Astrocyte (in vitro differentiated cells and primary cell): Measurements from ENCODE around the gene DPP4. TPM values are rescaled to one million over a fixed set of nuclear protein-coding genes. Genes with fewer than 3 reads are reported as not detected.
A peak's percentile ranks its signal among the peaks of the same experiment; 100 is the strongest.

Experiments used
- DNase-seq: peaks from one replicate; pipeline ENCODE4 v3.0.0-alpha.2; 2010; ENCODE audit warnings: low read depth
- FAIRE-seq: peaks from 2 replicates; lab custom pipeline; 2011; peaks lifted over from hg19 to GRCh38; lab: Jason Lieb, UNC
- H2AFZ ChIP-seq: 2 replicates; pipeline ENCODE4 v1.6.0; 2012; ENCODE audit warnings: low read depth, low read length, inconsistent platforms
- H3K27ac ChIP-seq: 2 replicates; pipeline ENCODE4 v1.5.1; 2011; ENCODE audit warnings: low read depth, low read length, inconsistent platforms
- H3K27me3 ChIP-seq: 2 replicates; pipeline ENCODE4 v1.6.0; 2011; ENCODE audit warnings: low read length, inconsistent platforms; ENCODE audit not compliant: insufficient read depth
- H3K36me3 ChIP-seq: 2 replicates; pipeline ENCODE4 v1.5.1; 2011; ENCODE audit warnings: low read length, inconsistent platforms; ENCODE audit not compliant: insufficient read depth
- H3K4me1 ChIP-seq: 2 replicates; pipeline ENCODE4 v1.5.1; 2011; ENCODE audit warnings: low read length, inconsistent platforms; ENCODE audit not compliant: insufficient read depth
- H3K4me2 ChIP-seq: 2 replicates; pipeline ENCODE4 v1.6.0; 2012; ENCODE audit warnings: low read length, inconsistent platforms
- H3K4me3 ChIP-seq: 2 replicates; pipeline ENCODE4 v1.5.1; 2011; ENCODE audit warnings: low read depth, mild to moderate bottlenecking, low read length, inconsistent platforms; ENCODE audit not compliant: insufficient read depth
- H3K79me2 ChIP-seq: 2 replicates; pipeline ENCODE4 v1.6.0; 2012; ENCODE audit warnings: mild to moderate bottlenecking, low read length, inconsistent platforms; ENCODE audit not compliant: insufficient read depth
- H3K9ac ChIP-seq: 2 replicates; pipeline ENCODE4 v1.6.0; 2012; ENCODE audit warnings: mild to moderate bottlenecking, low read length, inconsistent platforms
- H3K9me3 ChIP-seq: 2 replicates; pipeline ENCODE4 v1.5.1; 2012; ENCODE audit warnings: low read depth, mild to moderate bottlenecking, low read length, inconsistent platforms; ENCODE audit not compliant: insufficient read depth
- H4K20me1 ChIP-seq: 2 replicates; pipeline ENCODE4 v1.6.0; 2012; ENCODE audit warnings: low read length, inconsistent platforms; ENCODE audit not compliant: insufficient read depth
- H3K27ac Mint-ChIP-seq: one replicate; pipeline ENCODE4 v1.8.0; 2021; ENCODE audit warnings: mild to moderate bottlenecking, mixed read lengths; ENCODE audit not compliant: unreplicated experiment
- H3K27me3 Mint-ChIP-seq: one replicate; pipeline ENCODE4 v1.8.0; 2021; ENCODE audit warnings: low read depth, mixed read lengths; ENCODE audit not compliant: unreplicated experiment
- H3K36me3 Mint-ChIP-seq: one replicate; pipeline ENCODE4 v1.8.0; 2021; ENCODE audit warnings: low read depth, mixed read lengths; ENCODE audit not compliant: unreplicated experiment
- H3K4me1 Mint-ChIP-seq: one replicate; pipeline ENCODE4 v1.8.0; 2021; ENCODE audit warnings: low read depth, mixed read lengths; ENCODE audit not compliant: unreplicated experiment
- H3K4me3 Mint-ChIP-seq: one replicate; pipeline ENCODE4 v1.8.0; 2021; ENCODE audit warnings: mild to moderate bottlenecking, moderate library complexity, mixed read lengths; ENCODE audit not compliant: unreplicated experiment
- H3K9me3 Mint-ChIP-seq: one replicate; pipeline ENCODE4 v1.8.0; 2021; ENCODE audit warnings: mild to moderate bottlenecking, mixed read lengths; ENCODE audit not compliant: unreplicated experiment
- EZH2 ChIP-seq: IDR thresholded peaks from 2 replicates; pipeline ENCODE4 v1.6.1; 2012; ENCODE audit warnings: mild to moderate bottlenecking, low read length, inconsistent platforms; ENCODE audit not compliant: insufficient read depth
- total RNA-seq: library from RNA; stranded (reverse); gene quantifications from 2 replicates; pipeline ENCODE4 v1.2.1, GENCODE V29; 2021
- TF ChIP-seq, protein P1 (sequence below): IDR thresholded peaks from 2 replicates; pipeline ENCODE4 v1.5.1; 2011; ENCODE audit warnings: low read depth, mild to moderate bottlenecking, inconsistent platforms, low read length, moderate library complexity; ENCODE audit not compliant: insufficient read depth

The DPP4 gene
- total RNA-seq, 1 donor from 2014 or later = 5.3 TPM

DNA sequence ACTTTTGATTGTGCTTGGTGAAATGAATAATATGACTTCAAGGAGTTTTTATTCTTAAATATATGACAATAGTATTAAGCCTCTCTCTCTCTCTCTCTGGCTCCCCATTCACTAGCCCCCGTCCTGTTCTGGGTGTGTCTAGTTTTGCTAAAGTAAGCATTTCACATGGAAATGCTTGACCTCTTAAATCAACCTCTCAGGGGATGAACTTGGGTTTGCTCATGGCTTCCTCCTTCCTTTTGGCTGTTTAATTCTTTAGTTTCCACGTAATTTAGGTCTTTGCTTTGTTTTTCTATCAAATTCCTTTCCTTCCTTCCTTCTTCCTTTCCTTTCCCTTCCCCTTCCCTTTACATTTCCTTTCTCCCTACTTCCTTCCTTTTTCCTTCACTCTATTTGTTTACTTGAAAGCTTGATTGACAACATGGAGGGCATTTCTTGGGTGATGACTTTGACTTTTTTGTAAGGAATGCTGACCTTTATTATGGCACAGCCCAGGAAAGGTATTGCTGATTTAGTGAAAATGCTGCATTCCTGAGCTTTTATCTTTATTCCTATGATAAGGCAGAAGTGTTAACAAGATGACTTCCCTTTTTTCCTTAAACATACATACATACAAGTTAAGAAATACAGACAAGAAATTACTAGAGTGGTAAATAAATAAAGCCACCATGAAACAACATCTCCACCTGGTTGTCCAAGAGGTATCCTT is 3.6 kb downstream of the DPP4 start:
- DNase-seq (no peak), FAIRE-seq (no peak)
- Histone ChIP-seq H3K4me3 (no peak overlapping the region), H3K9ac (no peak overlapping the region), H3K79me2 (no peaks in the 10 kb centered on the region), H3K36me3 (no peaks in the 10 kb centered on the region), H3K4me1 (peaks cover 19% of the 10 kb centered on the region), H3K9me3 (no peaks in the 10 kb centered on the region), H3K27ac (no peak overlapping the region), H3K27me3 (no peaks in the 10 kb centered on the region), H3K4me2 (no peak overlapping the region), H4K20me1 (no peaks in the 10 kb centered on the region), H2AFZ (no peak overlapping the region)
- Mint-ChIP-seq H3K4me3 (peak overlapping the region; percentile 9), H3K4me1 (peaks cover 43% of the 10 kb centered on the region), H3K27me3 (peaks cover 2% of the 10 kb centered on the region), H3K36me3 (no peaks in the 10 kb centered on the region), H3K9me3 (no peaks in the 10 kb centered on the region), H3K27ac (peak overlapping the region; percentile 4)
- no peak for TF ChIP-seq EZH2
- TF ChIP-seq, protein P1, sequence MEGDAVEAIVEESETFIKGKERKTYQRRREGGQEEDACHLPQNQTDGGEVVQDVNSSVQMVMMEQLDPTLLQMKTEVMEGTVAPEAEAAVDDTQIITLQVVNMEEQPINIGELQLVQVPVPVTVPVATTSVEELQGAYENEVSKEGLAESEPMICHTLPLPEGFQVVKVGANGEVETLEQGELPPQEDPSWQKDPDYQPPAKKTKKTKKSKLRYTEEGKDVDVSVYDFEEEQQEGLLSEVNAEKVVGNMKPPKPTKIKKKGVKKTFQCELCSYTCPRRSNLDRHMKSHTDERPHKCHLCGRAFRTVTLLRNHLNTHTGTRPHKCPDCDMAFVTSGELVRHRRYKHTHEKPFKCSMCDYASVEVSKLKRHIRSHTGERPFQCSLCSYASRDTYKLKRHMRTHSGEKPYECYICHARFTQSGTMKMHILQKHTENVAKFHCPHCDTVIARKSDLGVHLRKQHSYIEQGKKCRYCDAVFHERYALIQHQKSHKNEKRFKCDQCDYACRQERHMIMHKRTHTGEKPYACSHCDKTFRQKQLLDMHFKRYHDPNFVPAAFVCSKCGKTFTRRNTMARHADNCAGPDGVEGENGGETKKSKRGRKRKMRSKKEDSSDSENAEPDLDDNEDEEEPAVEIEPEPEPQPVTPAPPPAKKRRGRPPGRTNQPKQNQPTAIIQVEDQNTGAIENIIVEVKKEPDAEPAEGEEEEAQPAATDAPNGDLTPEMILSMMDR = no peak

DNA sequence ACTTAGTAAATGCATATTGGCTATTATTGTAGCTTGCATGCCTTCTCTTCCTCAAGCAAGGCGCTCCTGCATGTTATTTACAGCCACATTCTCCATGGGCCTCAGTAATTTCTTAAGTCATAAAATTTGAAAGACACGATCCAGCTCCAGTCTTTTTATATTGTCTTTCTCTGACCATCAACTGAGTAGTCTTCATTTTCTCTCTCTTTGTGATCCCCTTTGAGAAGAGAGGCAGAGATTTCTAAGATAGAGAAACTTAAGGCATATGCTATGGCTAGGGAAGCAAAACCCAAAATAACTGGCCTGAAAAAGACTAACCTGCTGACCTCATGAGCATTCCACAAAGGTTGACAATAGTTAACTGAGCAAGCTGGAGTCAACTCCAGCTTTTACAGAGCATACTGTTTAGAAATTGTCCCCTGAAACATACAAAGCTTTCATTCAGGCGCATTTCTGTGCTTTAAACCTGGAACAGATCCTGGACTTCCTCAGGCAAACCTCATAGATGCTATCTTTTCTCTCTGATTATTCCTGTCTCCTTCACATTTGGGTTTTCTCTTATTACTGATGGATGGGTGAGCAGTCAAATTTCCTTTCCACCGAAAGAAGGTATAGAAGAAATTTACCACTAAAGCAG is 4.6 kb downstream of the DPP4 start:
- peaks cover 37% of the 10 kb centered on the region for H3K4me1 Mint-ChIP-seq
- no peak for FAIRE-seq
- H3K27ac Mint-ChIP-seq = peak overlapping the region; percentile 20
- Histone ChIP-seq H2AFZ (no peak overlapping the region), H3K27me3 (no peaks in the 10 kb centered on the region), H4K20me1 (no peaks in the 10 kb centered on the region), H3K36me3 (no peaks in the 10 kb centered on the region), H3K79me2 (no peaks in the 10 kb centered on the region), H3K4me2 (no peak overlapping the region), H3K9ac (no peak overlapping the region), H3K9me3 (no peaks in the 10 kb centered on the region), H3K4me3 (no peak overlapping the region), H3K27ac (no peak overlapping the region), H3K4me1 (peaks cover 13% of the 10 kb centered on the region)
- DNase-seq = no peak
- no peaks in the 10 kb centered on the region for H3K36me3 Mint-ChIP-seq
- H3K4me3 Mint-ChIP-seq = no peak overlapping the region
- H3K27me3 Mint-ChIP-seq = peaks cover 2% of the 10 kb centered on the region
- H3K9me3 Mint-ChIP-seq = no peaks in the 10 kb centered on the region
- TF ChIP-seq, protein P1 = no peak
- TF ChIP-seq EZH2 = no peak

DNA sequence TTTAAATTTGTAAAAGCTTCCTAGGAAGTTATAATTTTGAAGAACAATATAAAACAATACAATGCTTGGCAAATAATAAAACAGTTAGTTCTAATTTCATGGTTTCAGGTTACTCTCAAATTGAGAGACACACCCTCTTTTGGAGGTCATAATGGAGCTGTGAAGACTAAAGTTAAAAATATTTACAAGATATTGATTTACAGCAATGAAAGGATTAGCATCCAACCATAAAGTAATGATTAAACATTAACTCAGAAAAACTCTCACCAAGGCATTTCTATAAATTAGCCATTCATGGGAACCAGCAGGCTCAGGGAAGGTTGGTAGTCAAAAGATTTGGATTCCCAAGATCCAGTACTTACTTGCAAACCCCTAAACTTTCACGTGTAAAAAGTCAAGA is 6.4 kb downstream of the DPP4 start:
- Histone ChIP-seq H3K9me3 (no peaks in the 10 kb centered on the region), H2AFZ (no peak overlapping the region), H4K20me1 (no peaks in the 10 kb centered on the region), H3K4me3 (no peak overlapping the region), H3K4me1 (no peaks in the 10 kb centered on the region), H3K36me3 (no peaks in the 10 kb centered on the region), H3K27ac (no peak overlapping the region), H3K27me3 (no peaks in the 10 kb centered on the region), H3K79me2 (no peaks in the 10 kb centered on the region), H3K4me2 (no peak overlapping the region), H3K9ac (no peak overlapping the region)
- Mint-ChIP-seq H3K4me1 (peaks cover 30% of the 10 kb centered on the region), H3K4me3 (no peak overlapping the region), H3K27me3 (no peaks in the 10 kb centered on the region), H3K27ac (no peak overlapping the region), H3K9me3 (peaks cover under 1% of the 10 kb centered on the region), H3K36me3 (no peaks in the 10 kb centered on the region)
- no peak for DNase-seq
- FAIRE-seq = no peak
- TF ChIP-seq, protein P1 = no peak
- TF ChIP-seq EZH2 = no peak
